Gastrocnemius medialis (tissue), 4 donors: ENCODE data around the gene RBM19.

Experiments used
- POLR2A ChIP-seq, 2 donors: fragments of 450-650 bp; IDR thresholded peaks; one replicate each; pipeline ENCODE4 v1.6.1; 2017; ENCODE audit warnings: antibody characterized with exemption in 2 of 2, mild to moderate bottlenecking in 2 of 2, moderate library complexity in 2 of 2
- TF ChIP-seq, protein P1 (sequence below), 5 experiments: fragments of 450-650 bp in 3 of 5; fragments of 200-600 bp in 2 of 5; sonication (generic) in 2 of 5; IDR thresholded peaks in 4 of 5; conservative IDR thresholded peaks in 1 of 5; 1 replicate in 4 of 5; 2 replicates in 1 of 5; pipeline ENCODE4 v1.5.1; 2016 to 2019; ENCODE audit warnings: antibody characterized with exemption in 5 of 5, mild to moderate bottlenecking in 3 of 5, moderate library complexity in 3 of 5

- TF ChIP-seq, protein P1, sequence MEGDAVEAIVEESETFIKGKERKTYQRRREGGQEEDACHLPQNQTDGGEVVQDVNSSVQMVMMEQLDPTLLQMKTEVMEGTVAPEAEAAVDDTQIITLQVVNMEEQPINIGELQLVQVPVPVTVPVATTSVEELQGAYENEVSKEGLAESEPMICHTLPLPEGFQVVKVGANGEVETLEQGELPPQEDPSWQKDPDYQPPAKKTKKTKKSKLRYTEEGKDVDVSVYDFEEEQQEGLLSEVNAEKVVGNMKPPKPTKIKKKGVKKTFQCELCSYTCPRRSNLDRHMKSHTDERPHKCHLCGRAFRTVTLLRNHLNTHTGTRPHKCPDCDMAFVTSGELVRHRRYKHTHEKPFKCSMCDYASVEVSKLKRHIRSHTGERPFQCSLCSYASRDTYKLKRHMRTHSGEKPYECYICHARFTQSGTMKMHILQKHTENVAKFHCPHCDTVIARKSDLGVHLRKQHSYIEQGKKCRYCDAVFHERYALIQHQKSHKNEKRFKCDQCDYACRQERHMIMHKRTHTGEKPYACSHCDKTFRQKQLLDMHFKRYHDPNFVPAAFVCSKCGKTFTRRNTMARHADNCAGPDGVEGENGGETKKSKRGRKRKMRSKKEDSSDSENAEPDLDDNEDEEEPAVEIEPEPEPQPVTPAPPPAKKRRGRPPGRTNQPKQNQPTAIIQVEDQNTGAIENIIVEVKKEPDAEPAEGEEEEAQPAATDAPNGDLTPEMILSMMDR (IDR thresholded peaks at IDR 0.05 in 4 of 5, conservative IDR thresholded peaks at IDR 0.05 in 1 of 5) = no peak
- TF ChIP-seq POLR2A (IDR thresholded peaks at IDR 0.05) = no peak
These were observed 10.8 kb downstream of the RBM19 start for GRCh38 chr12:113955109-113955970.
